Suppressor macrophage treated with lipopolysaccharide for 4 hours (primary cell): ENCODE measurements around the gene TRAK1.

Experiments
- DNase-seq: peaks from one replicate; pipeline ENCODE4 v3.0.0-alpha.2; 2020

TRAK1 gene

GRCh38 chr3:42182555-42182954 lies 91.4 kb downstream of the TRAK1 start:
- no peak for DNase-seq

GRCh38 chr3:42183991-42184632 lies 93.0 kb downstream of the TRAK1 start:
- no peak for DNase-seq

GRCh38 chr3:42184651-42185443 lies 93.7 kb downstream of the TRAK1 start:
- DNase-seq = no peak

GRCh38 chr3:42187936-42188335 lies 96.8 kb downstream of the TRAK1 start:
- no peak for DNase-seq

DNA sequence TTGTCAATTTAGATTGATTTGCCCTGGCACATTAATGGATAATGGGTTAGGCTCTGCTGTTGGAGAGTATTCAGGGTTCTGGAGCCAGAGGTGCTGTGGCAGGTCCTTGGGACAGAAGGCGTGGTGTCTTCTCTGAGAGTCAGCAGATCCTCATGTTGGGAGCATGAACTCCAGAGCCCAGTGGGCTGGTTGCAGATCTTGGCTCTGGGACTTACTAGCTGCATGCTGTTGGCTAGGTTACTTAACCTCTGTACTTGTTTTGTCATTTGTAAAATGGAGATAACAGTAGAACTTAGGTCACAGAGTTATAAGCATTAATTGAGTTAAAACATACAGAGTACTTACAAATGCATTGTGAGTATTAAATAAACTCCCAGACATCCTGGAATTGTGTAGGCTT lies 97.2 kb downstream of the TRAK1 start:
- no peak for DNase-seq

DNA sequence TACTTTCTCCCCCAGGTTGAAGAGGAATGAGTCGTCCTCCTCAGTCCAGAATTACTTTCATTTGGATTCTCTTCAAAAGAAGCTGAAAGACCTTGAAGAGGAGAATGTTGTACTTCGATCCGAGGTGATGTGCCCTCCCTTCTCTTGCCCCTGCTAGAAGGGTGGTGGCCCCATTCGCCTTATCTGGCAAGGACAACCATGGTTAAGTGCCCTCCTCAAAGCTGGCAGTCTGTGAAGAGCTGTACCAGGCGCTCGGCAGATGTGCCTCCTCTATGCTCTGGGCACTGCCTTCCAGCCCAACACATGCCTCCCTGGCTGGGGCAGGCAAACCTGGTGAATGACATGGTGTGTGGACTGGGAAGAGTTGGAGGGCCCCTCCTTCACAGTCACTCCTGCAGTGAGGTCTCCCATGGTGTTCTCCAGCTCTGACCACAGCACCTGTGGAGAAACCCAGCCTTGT lies 97.9 kb downstream of the TRAK1 start:
- DNase-seq = no peak

GRCh38 chr3:42189736-42190135 lies 98.6 kb downstream of the TRAK1 start:
- no peak for DNase-seq

- DNase-seq = peak; percentile 61
Observed at GRCh38 chr3:42190701-42191442, 99.7 kb downstream of the TRAK1 start.

- peak; percentile 16 for DNase-seq
Observed at GRCh38 chr3:42191443-42191747, 100.2 kb downstream of the TRAK1 start.

- peak; percentile 87 for DNase-seq
Observed at GRCh38 chr3:42192334-42193200, 101.4 kb downstream of the TRAK1 start.

GRCh38 chr3:42194943-42195510 lies 103.9 kb downstream of the TRAK1 start:
- DNase-seq = no peak

GRCh38 chr3:42195879-42196330 lies 104.7 kb downstream of the TRAK1 start:
- no peak for DNase-seq

GRCh38 chr3:42198709-42199108 lies 107.6 kb downstream of the TRAK1 start:
- no peak for DNase-seq

GRCh38 chr3:42202217-42202865 lies 111.2 kb downstream of the TRAK1 start:
- no peak for DNase-seq

GRCh38 chr3:42204867-42205599 lies 113.9 kb downstream of the TRAK1 start:
- DNase-seq = no peak

- no peak for DNase-seq
Observed at GRCh38 chr3:42205800-42206514, 114.8 kb downstream of the TRAK1 start.

- DNase-seq = no peak
Observed at GRCh38 chr3:42209917-42210316, 118.8 kb downstream of the TRAK1 start.

DNA sequence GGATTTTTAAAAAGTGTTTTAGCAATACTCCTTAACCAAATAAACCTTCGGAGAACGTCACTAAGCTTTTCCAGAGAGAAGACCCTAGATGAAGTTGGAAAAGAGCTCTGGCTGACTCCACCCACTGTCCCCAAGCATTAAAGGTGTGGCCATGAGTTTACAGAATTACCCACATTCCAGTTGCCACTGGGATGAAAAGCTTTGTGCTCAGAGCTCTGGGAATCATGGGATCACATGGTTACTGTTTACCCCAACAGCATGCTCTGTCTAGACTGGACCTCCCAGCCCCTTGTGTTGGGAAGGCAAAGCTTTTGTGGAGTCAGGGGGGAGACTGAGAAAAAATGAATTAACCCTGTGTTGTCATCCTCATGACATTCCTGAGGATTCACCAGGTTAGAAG lies 119.6 kb downstream of the TRAK1 start:
- no peak for DNase-seq

GRCh38 chr3:42213417-42213816 lies 122.3 kb downstream of the TRAK1 start:
- no peak for DNase-seq

GRCh38 chr3:42214064-42214463 lies 122.9 kb downstream of the TRAK1 start:
- DNase-seq = no peak
